Stimulated activated CD8-positive, alpha-beta memory T cell treated with anti-CD3 and anti-CD28 coated beads, Interleukin-7, amount 100 ng/mL, for 24 hours (primary cell): Measurements from ENCODE around the gene ARHGAP11A.
A peak's percentile ranks its signal among the peaks of the same experiment; 100 is the strongest.
"Not testable (repeated sequence)": the region's sequence is repeated elsewhere in the genome, so short reads cannot be mapped to it uniquely, and the experiment has no call there.

Experiments used
- DNase-seq: peaks from one replicate; pipeline ENCODE4 v3.0.0-alpha.2; 2020; ENCODE audit warnings: low read depth

Gene ARHGAP11A

DNA sequence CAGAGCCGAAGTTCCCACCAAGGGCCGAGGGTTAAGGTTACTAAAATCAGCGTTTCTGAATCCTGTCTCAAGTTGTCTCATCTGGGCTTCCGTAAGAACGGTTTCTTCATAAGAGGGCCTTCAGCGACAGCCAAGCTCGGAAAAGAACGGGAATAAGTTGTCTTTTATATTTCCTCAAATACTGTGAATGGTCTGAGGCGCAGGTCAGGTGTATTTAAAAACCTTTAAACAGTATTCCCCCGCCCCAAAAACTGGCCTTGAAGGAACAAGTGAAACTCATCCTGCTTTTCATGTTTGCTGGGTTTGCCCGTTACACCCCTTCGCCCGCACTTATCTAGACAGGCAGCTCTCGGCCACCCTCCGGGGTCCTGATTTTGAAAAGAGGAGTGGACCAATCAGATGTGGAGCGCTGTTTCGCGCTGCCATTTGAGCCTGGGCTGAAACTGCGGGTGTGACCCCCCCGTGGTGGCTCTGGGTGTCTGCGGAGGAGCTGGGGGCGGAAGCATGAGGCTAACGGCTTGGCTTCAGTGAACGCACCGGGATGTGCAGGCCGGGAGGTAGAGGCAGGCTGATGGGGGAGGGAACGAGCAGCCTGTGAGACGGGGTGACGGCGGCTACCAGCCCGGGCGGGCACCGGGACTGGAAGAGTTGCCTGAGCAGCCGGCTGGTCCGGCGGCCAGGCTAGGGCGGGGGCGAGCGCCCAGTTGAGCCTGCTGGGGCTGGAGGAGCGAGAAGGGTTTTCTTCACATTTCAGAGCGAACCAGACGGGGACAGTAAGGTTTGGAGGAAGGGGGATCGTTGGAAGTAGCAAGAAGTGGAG, at the start of gene ARHGAP11A:
Gene ARHGAP11A, plus strand, starts transcription at position 454 of the 820 bp plus-strand sequence. CDS start 708 bp downstream, outside the sequence.
- DNase-seq, result peak; percentile 63

GRCh38 chr15:32568988-32569387, 46.3 kb upstream of the ARHGAP11A start:
- DNase-seq, result not testable (repeated sequence)

- not testable (repeated sequence) for DNase-seq
Observed at GRCh38 chr15:32578482-32578881, 36.8 kb upstream of the ARHGAP11A start.

GRCh38 chr15:32585844-32586243, 29.5 kb upstream of the ARHGAP11A start:
- DNase-seq, result not testable (repeated sequence)

- not testable (repeated sequence) for DNase-seq
Observed at GRCh38 chr15:32593151-32593550, 22.2 kb upstream of the ARHGAP11A start, which contains the start of gene GOLGA8N. Gene GOLGA8N, plus strand, starts transcription at chr15:32593456.

DNA sequence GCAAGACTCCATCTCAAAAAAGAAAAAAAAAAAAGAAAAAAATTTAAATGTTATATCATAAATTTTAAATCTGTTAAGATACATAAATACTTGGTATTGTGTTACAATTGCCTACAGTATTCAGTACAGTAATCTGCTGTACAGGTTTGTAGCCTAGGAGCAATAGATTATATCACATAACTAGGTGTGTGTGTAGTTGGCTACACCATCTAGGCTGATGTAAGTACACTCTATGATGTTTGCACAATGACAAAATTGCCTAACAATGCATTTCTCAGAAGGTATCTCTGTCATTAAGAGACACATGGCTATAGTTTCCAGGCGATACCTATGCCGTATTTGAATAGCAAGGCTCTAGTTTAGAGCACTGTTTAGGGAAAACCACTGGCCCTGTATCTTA, 5.8 kb upstream of the ARHGAP11A start:
- DNase-seq, result not testable (repeated sequence)

- DNase-seq, result not testable (repeated sequence)
Observed at GRCh38 chr15:32610719-32611118, 4.6 kb upstream of the ARHGAP11A start.

DNA sequence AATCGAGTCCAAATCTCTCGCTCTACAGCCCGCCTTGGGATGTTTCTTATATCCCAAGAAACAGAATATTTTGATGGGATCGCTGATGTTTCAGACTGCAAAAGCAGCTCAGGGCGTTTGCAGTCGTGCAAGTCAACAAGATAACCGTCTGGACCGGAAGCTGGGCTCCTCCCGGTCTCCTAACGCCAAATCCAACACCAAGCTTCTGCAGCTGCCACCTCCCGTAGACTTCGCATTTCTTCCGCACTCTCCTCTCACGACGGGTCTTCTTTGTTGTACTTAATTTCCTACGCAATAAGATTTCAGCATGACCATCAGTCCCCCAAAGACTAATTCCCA, 623 bp upstream of the ARHGAP11A start:
- DNase-seq, result not testable (repeated sequence)

DNA sequence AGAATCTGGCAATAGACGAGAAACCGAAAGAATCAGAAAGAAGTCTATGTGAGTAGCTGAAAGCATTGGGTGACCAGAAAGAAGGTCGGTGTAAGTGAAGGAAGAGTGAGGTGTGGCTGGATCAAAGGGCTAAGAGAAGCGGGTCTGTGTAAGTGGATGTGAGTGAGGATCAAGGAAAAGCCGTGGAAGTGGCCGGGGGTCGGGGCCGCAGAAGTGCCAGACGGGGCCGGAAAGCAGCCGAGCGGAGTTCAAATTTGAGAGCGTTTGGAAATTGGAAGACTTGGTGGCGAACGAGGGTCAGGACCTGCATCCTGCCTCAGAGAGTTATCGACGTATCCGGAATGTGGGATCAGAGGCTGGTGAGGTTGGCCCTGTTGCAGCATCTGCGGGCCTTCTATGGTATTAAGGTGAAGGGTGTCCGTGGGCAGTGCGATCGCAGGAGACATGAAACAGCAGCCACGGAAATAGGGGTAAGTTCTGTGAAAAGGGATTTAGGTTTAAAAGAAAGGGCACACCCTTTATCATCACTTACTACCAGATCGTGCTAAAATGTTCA, 645 bp downstream of the ARHGAP11A start:
- DNase-seq, result not testable (repeated sequence)

GRCh38 chr15:32636410-32636809, 21.1 kb downstream of the ARHGAP11A start:
- no peak for DNase-seq

GRCh38 chr15:32636908-32637567, 21.7 kb downstream of the ARHGAP11A start:
- no peak for DNase-seq

DNA sequence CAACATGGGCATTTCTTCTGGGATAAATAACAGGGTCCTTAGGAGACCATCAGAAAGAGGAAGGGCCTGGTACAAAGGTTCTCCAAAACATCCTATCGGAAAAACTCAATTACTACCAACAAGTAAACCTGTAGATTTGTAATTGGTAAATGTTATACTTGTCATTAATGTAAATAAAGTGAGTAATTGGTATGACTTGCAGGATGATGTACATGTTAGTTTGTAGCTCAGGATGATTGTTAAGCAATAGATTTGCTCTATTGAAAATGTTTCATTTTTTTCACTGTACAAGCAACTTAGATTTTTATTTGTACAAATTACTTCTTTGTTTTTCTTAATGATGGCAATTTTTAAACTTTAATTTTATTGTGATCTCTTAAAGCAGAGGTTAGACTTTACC, 22.4 kb downstream of the ARHGAP11A start:
- no peak for DNase-seq

DNA sequence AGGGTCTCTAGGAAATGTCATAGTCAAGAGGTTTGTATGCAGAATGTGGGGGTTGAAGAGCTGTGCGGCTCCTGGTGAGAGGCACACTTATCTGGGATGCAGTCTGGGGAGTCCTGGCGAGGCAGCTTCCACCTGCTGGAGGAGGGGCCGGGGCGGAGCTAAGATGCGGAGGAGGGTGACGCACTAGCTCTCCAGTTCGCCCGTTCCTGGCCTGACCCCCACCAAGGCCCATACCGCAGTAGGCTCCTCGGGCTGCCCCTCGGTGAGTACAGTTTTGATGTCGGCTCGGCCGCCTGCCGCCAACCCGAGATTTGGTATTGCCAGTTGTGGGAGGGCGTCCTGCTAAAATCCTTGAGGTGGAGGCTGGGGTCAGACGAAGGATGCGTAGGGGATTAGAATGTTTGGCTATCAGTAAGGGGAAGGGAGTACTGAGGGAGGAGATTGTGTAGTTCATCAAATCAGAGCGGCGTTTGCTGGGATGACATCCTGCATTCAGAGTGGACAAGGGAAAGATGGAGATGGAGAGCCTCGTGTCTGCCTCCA, 26.3 kb downstream of the ARHGAP11A start, which contains the start of gene SCG5:
Gene SCG5, plus strand, starts transcription at position 194 of the 543 bp plus-strand sequence. CDS start 1,883 bp downstream, outside the sequence.
- no peak for DNase-seq

GRCh38 chr15:32642667-32643435, 27.5 kb downstream of the ARHGAP11A start:
- no peak for DNase-seq

- DNase-seq, result no peak
Observed at GRCh38 chr15:32643907-32644445, 28.7 kb downstream of the ARHGAP11A start.

GRCh38 chr15:32646291-32646690, 31.0 kb downstream of the ARHGAP11A start:
- no peak for DNase-seq

GRCh38 chr15:32649342-32649741, 34.0 kb downstream of the ARHGAP11A start:
- DNase-seq, result no peak

DNA sequence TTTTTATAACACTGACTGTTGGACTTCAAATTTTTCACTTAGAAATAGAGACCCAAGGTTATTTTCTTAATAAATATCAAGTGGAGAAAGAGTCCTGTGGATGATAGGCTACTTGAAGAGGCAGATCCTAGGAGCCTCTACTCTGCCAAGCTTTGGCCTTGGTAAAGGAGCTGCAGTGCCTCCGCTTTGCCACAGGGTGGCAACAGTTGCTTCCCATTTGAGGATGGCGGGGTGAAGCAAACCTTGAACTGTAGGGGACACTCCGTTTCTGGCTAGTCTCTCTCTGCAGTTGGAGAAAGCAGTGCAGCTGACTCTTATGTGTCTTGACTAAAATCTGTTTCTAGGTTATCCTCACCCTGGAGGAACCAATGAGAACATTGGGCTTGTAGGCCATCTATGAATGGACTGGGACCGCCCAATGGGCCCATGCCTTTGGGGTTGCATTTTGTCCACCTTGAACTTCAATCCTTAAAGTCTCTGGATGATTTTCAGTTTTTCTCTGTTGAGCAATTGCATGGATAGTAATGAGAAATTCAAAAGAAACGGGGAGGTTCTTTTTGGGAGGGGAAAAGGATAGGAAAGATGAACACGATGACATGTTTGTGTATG, 36.0 kb downstream of the ARHGAP11A start:
- no peak for DNase-seq

DNA sequence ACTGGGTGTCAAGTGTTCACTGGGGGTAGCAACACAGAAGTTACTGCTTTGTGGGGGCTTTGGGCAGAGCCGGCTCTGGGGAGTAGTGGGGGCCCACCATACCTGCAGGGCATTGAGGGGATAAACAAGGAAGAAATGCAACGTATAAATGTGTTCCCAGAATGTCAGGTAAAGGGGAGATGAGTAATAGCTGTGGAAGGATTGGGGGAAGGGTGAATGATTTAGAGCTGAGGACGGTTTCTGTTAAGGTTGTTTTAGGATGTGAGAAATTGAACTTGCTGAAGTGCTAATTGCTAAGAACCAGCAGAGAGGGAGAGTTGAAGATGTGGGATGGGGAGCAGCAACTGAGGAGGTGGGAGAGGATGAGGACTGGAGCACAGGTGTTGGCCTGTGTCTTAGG, 36.9 kb downstream of the ARHGAP11A start:
- no peak for DNase-seq

GRCh38 chr15:32656091-32656490, 40.8 kb downstream of the ARHGAP11A start:
- no peak for DNase-seq

- DNase-seq, result no peak
Observed at GRCh38 chr15:32656496-32656895, 41.2 kb downstream of the ARHGAP11A start.
